Activated CD4-positive, alpha-beta memory T cell treated with anti-CD3 and anti-CD28 coated beads, Interleukin-2, amount 10 ng/mL, durations not matched to agents 7 days and 5 days (primary cell): ENCODE measurements around the gene TNFAIP1. TPM values are rescaled to one million over a fixed set of nuclear protein-coding genes. Genes with fewer than 3 reads are reported as not detected.

Experiments
- CTCF ChIA-PET: fragments of 350-600 bp; sonication (Branson Sonifier 250); formaldehyde crosslinking; loops from one replicate; lab custom pipeline; 2021; ENCODE audit warnings: antibody characterized with exemption, inconsistent platforms; lab: Charles Lee
- POLR2A ChIA-PET: fragments of 350-600 bp; sonication (Branson Sonifier 250); formaldehyde crosslinking; loops from one replicate; lab custom pipeline; 2021; ENCODE audit warnings: antibody characterized with exemption; lab: Charles Lee
- DNase-seq: peaks from one replicate; pipeline ENCODE4 v3.0.0-alpha.2; 2020
- H3K27ac Mint-ChIP-seq: one replicate; pipeline ENCODE4 v1.8.0; 2021; ENCODE audit warnings: mild to moderate bottlenecking, mixed read lengths
- H3K27me3 Mint-ChIP-seq: one replicate; pipeline ENCODE4 v1.8.0; 2021; ENCODE audit warnings: mixed read lengths
- H3K36me3 Mint-ChIP-seq: one replicate; pipeline ENCODE4 v1.8.0; 2021; ENCODE audit warnings: low read depth, mixed read lengths
- H3K4me1 Mint-ChIP-seq: one replicate; pipeline ENCODE4 v1.8.0; 2021; ENCODE audit warnings: mixed read lengths
- H3K4me3 Mint-ChIP-seq: one replicate; pipeline ENCODE4 v1.8.0; 2021; ENCODE audit warnings: mild to moderate bottlenecking, mixed read lengths
- H3K9me3 Mint-ChIP-seq: one replicate; pipeline ENCODE4 v1.8.0; 2021; ENCODE audit warnings: mixed read lengths
- total RNA-seq, 2 experiments: library from RNA; stranded (reverse); gene quantifications; one replicate each; pipeline ENCODE4 v1.2.3, GENCODE V29; 2021

Gene TNFAIP1
- total RNA-seq, 2 experiments from 2014 or later: 25.2 to 26.5 TPM

- Mint-ChIP-seq H3K4me1 (peaks cover 38% of the 10 kb centered on the region), H3K9me3 (no peaks in the 10 kb centered on the region), H3K36me3 (peaks cover 40% of the 10 kb centered on the region), H3K27ac (peak within 1 kb of the TSS; percentile 86), H3K4me3 (peak within 1 kb of the TSS; percentile 95), H3K27me3 (no peaks in the 10 kb centered on the region)
- POLR2A ChIA-PET: interaction anchor here (0.6 to 6.1 kb wide), 19 partner anchors 10 to 316 kb away, joined by 3 to 91 read pairs (median 6); partner anchors contain the start of genes BLTP2, IFT20, SARM1 and SPAG5
- peak; percentile 97 for DNase-seq
- CTCF ChIA-PET: interaction anchor here (0.7 to 4.3 kb wide), 7 partner anchors 13 to 183 kb away, joined by 3 to 36 read pairs (median 3); partner anchors contain the start of genes IFT20, TNFAIP1 and VTN
These were observed 21.7 kb downstream of the TNFAIP1 start, which contains the start of gene POLDIP2 for GRCh38 chr17:28357061-28357900. Gene POLDIP2 (minus strand): TSS chr17:28357527. CDS start chr17:28357448, 79 bp downstream.

GRCh38 chr17:28357901-28358197 lies 22.3 kb downstream of the TNFAIP1 start:
- Mint-ChIP-seq H3K4me3 (peak overlapping the region; percentile 95), H3K4me1 (peaks cover 38% of the 10 kb centered on the region), H3K36me3 (peaks cover 38% of the 10 kb centered on the region), H3K27me3 (no peaks in the 10 kb centered on the region), H3K27ac (peak overlapping the region; percentile 86), H3K9me3 (no peaks in the 10 kb centered on the region)
- CTCF ChIA-PET: interaction anchor here (0.7 to 4.3 kb wide), 8 partner anchors 9 to 182 kb away, joined by 3 to 36 read pairs (median 3); partner anchors contain the start of genes IFT20, TNFAIP1 and VTN
- DNase-seq: no peak
- POLR2A ChIA-PET: interaction anchor here (0.7 to 6.1 kb wide), 17 partner anchors 10 to 317 kb away, joined by 3 to 91 read pairs (median 6); partner anchors contain the start of genes BLTP2, IFT20, SARM1 and SPAG5

- Mint-ChIP-seq H3K9me3 (no peaks in the 10 kb centered on the region), H3K27me3 (no peaks in the 10 kb centered on the region), H3K4me3 (no peak overlapping the region), H3K4me1 (peaks cover 12% of the 10 kb centered on the region), H3K27ac (no peak overlapping the region), H3K36me3 (peaks cover 22% of the 10 kb centered on the region)
- POLR2A ChIA-PET: interaction anchor here (1.0 kb wide), 1 partner anchor 18 kb away, joined by 4 read pairs; no protein-coding TSS in a partner anchor
- CTCF ChIA-PET: no interaction called here
- no peak for DNase-seq
These were observed 27.6 kb downstream of the TNFAIP1 start for GRCh38 chr17:28363186-28363585.

- Mint-ChIP-seq H3K27ac (no peak overlapping the region), H3K9me3 (no peaks in the 10 kb centered on the region), H3K4me3 (no peak overlapping the region), H3K27me3 (no peaks in the 10 kb centered on the region), H3K4me1 (peaks cover 4% of the 10 kb centered on the region), H3K36me3 (peaks cover 22% of the 10 kb centered on the region)
- ChIA-PET CTCF (no interaction called here), POLR2A (interaction anchor here (1.0 to 1.1 kb wide), 2 partner anchors 17 to 28 kb away, joined by 4 to 6 read pairs; partner anchors contain the start of genes IFT20 and TNFAIP1)
- no peak for DNase-seq
These were observed 28.5 kb downstream of the TNFAIP1 start for GRCh38 chr17:28363776-28364650.

GRCh38 chr17:28364665-28365363 lies 29.3 kb downstream of the TNFAIP1 start, which contains the start of gene SEBOX:
Gene SEBOX (minus strand): TSS chr17:28365199. CDS start chr17:28365151, 48 bp downstream.
- no peak within 1 kb of the TSS for H3K27ac Mint-ChIP-seq
- H3K9me3 Mint-ChIP-seq: no peaks in the 10 kb centered on the region
- CTCF ChIA-PET: no interaction called here
- no peak for DNase-seq
- no peaks in the 10 kb centered on the region for H3K4me1 Mint-ChIP-seq
- no peak within 1 kb of the TSS for H3K4me3 Mint-ChIP-seq
- no peaks in the 10 kb centered on the region for H3K27me3 Mint-ChIP-seq
- peaks cover 17% of the 10 kb centered on the region for H3K36me3 Mint-ChIP-seq
- POLR2A ChIA-PET: interaction anchor here (1.1 kb wide), 1 partner anchor 29 kb away, joined by 6 read pairs; the partner anchor contains the start of genes IFT20 and TNFAIP1

- CTCF ChIA-PET: no interaction called here
- H3K36me3 Mint-ChIP-seq: peaks cover 12% of the 10 kb centered on the region
These were observed 29.9 kb downstream of the TNFAIP1 start for GRCh38 chr17:28365487-28365886.

GRCh38 chr17:28366605-28367004 lies 31.0 kb downstream of the TNFAIP1 start:
- peaks cover 3% of the 10 kb centered on the region for H3K36me3 Mint-ChIP-seq
- CTCF ChIA-PET: interaction anchor here (1.9 kb wide), 1 partner anchor 8 kb away, joined by 7 read pairs; no protein-coding TSS in a partner anchor
- POLR2A ChIA-PET: interaction anchor here (1.2 to 7.6 kb wide), 3 partner anchors 8 to 31 kb away, joined by 3 to 80 read pairs (median 6); partner anchors contain the start of genes IFT20, POLDIP2 and TNFAIP1
- no peaks in the 10 kb centered on the region for H3K9me3 Mint-ChIP-seq
- DNase-seq: no peak
- H3K4me1 Mint-ChIP-seq: peaks cover 5% of the 10 kb centered on the region
- H3K27ac Mint-ChIP-seq: no peak overlapping the region
- H3K27me3 Mint-ChIP-seq: no peaks in the 10 kb centered on the region
- H3K4me3 Mint-ChIP-seq: no peak overlapping the region

More at GRCh38 chr17:28365487-28365886, 29.9 kb downstream of the TNFAIP1 start:
- H3K4me1 Mint-ChIP-seq: no peaks in the 10 kb centered on the region
- H3K4me3 Mint-ChIP-seq: no peak overlapping the region
- POLR2A ChIA-PET: no interaction called here
- DNase-seq: no peak
- H3K27me3 Mint-ChIP-seq: no peaks in the 10 kb centered on the region
- H3K9me3 Mint-ChIP-seq: no peaks in the 10 kb centered on the region
- H3K27ac Mint-ChIP-seq: no peak overlapping the region

GRCh38 chr17:28367641-28368305 lies 32.2 kb downstream of the TNFAIP1 start:
- POLR2A ChIA-PET: interaction anchor here (1.2 to 7.6 kb wide), 3 partner anchors 10 to 32 kb away, joined by 3 to 80 read pairs (median 6); partner anchors contain the start of genes IFT20, POLDIP2 and TNFAIP1
- H3K36me3 Mint-ChIP-seq: no peaks in the 10 kb centered on the region
- peaks cover 11% of the 10 kb centered on the region for H3K4me1 Mint-ChIP-seq
- H3K9me3 Mint-ChIP-seq: no peaks in the 10 kb centered on the region
- H3K4me3 Mint-ChIP-seq: no peak overlapping the region
- no peak for DNase-seq
- CTCF ChIA-PET: interaction anchor here (0.7 to 1.9 kb wide), 2 partner anchors 9 to 49 kb away, joined by 4 to 7 read pairs; no protein-coding TSS in a partner anchor
- no peak overlapping the region for H3K27ac Mint-ChIP-seq
- H3K27me3 Mint-ChIP-seq: no peaks in the 10 kb centered on the region

GRCh38 chr17:28368306-28368831 lies 32.8 kb downstream of the TNFAIP1 start:
- CTCF ChIA-PET: interaction anchor here (0.7 kb wide), 1 partner anchor 48 kb away, joined by 4 read pairs; no protein-coding TSS in a partner anchor

GRCh38 chr17:28368915-28369683 lies 33.5 kb downstream of the TNFAIP1 start:
- H3K27ac Mint-ChIP-seq: no peak overlapping the region
- no peaks in the 10 kb centered on the region for H3K27me3 Mint-ChIP-seq
- no peak overlapping the region for H3K4me3 Mint-ChIP-seq
- no peaks in the 10 kb centered on the region for H3K9me3 Mint-ChIP-seq
- no peaks in the 10 kb centered on the region for H3K36me3 Mint-ChIP-seq
- peaks cover 21% of the 10 kb centered on the region for H3K4me1 Mint-ChIP-seq
- no peak for DNase-seq
- CTCF ChIA-PET: interaction anchor here (1.7 kb wide), 1 partner anchor 12 kb away, joined by 7 read pairs; the partner anchor contains the start of gene POLDIP2
- POLR2A ChIA-PET: interaction anchor here (0.9 to 7.6 kb wide), 4 partner anchors 11 to 34 kb away, joined by 3 to 80 read pairs (median 24); partner anchors contain the start of genes IFT20, POLDIP2 and TNFAIP1

More at GRCh38 chr17:28368306-28368831, 32.8 kb downstream of the TNFAIP1 start:
- DNase-seq: no peak
- Mint-ChIP-seq H3K27ac (no peak overlapping the region), H3K4me1 (peaks cover 17% of the 10 kb centered on the region), H3K4me3 (no peak overlapping the region), H3K27me3 (no peaks in the 10 kb centered on the region), H3K9me3 (no peaks in the 10 kb centered on the region), H3K36me3 (no peaks in the 10 kb centered on the region)
- POLR2A ChIA-PET: interaction anchor here (0.9 to 7.6 kb wide), 4 partner anchors 10 to 33 kb away, joined by 3 to 80 read pairs (median 24); partner anchors contain the start of genes IFT20, POLDIP2 and TNFAIP1
